HepG2 (cell line): ENCODE results near the gene CEP131. TPM values are rescaled to one million over a fixed set of nuclear protein-coding genes. Genes with fewer than 3 reads are reported as not detected.
A peak's percentile ranks its signal among the peaks of the same experiment; 100 is the strongest.

Experiments used
- ATAC-seq: fragments of 200-7000 bp; cut with Tn5 transposase; 3 replicates; pipeline ENCODE4 v1.9.1; 2020; ENCODE audit warnings: mild to moderate bottlenecking, moderate library complexity
- BruUV-seq: library from RNA; stranded (reverse); fragments of 400-500 nt; replicated peaks from 2 replicates; lab custom pipeline; 2021; lab: Mats Ljungman, UMichigan
- CTCF ChIA-PET: fragments of 300-600 bp; formaldehyde crosslinking; extraction: SDS; loops from one replicate; lab custom pipeline; 2021; ENCODE audit warnings: low total read pairs, inconsistent platforms, low intra/inter-chr PET ratio; lab: Yijun Ruan, JAX
- POLR2A ChIA-PET: fragments of 350-600 bp; sonication (Branson Sonifier 250); formaldehyde crosslinking; loops from one replicate; lab custom pipeline; 2020; ENCODE audit warnings: antibody characterized with exemption, inconsistent platforms; lab: Yijun Ruan, JAX
- DNase-seq: peaks from one replicate; pipeline ENCODE4 v3.0.0-alpha.2; 2015; ENCODE audit warnings: low spot score
- FAIRE-seq: peaks from 3 replicates; lab custom pipeline; 2011; peaks lifted over from hg19 to GRCh38; lab: Jason Lieb, UNC
- H2AFZ ChIP-seq: one replicate; pipeline ENCODE4 v1.6.1; 2011; ENCODE audit warnings: low read length, inconsistent platforms
- H3K27ac ChIP-seq: fragments of 300-600 bp; 3 replicates; pipeline ENCODE4 v1.8.0; 2011; ENCODE audit warnings: mixed run types, mild to moderate bottlenecking, mixed read lengths, low read length, inconsistent platforms; ENCODE audit not compliant: insufficient read depth; ENCODE audit errors: extremely low read length
- H3K27me3 ChIP-seq, 2 experiments: fragments of 200-600 bp in 1 of 2; 2 replicates in 1 of 2; 3 replicates in 1 of 2; pipeline versions ENCODE4 v1.6.0 to v1.8.0; 2011; ENCODE audit warnings: low read length in 2 of 2, mild to moderate bottlenecking in 2 of 2, moderate library complexity in 2 of 2, inconsistent platforms in 1 of 2; ENCODE audit not compliant: insufficient read depth in 2 of 2, control insufficient read depth in 1 of 2
- H3K36me3 ChIP-seq, 2 experiments: fragments of 200-600 bp in 1 of 2; replicated peaks in 1 of 2; 2 replicates in 1 of 2; 3 replicates in 1 of 2; pipeline versions ENCODE4 v1.5.1 to v1.8.0; 2011; ENCODE audit warnings: low read length in 2 of 2, inconsistent platforms in 1 of 2; ENCODE audit not compliant: insufficient read depth in 2 of 2, control insufficient read depth in 1 of 2
- H3K4me1 ChIP-seq: 2 replicates; pipeline ENCODE4 v1.5.1; 2012; ENCODE audit warnings: low read length, inconsistent platforms; ENCODE audit not compliant: insufficient read depth
- H3K4me2 ChIP-seq: 2 replicates; pipeline ENCODE4 v1.6.0; 2011; ENCODE audit warnings: low read depth, low read length, inconsistent platforms
- H3K4me3 ChIP-seq, 3 experiments: fragments of 200-600 bp in 1 of 3; sonication (generic), shearing (Covaris generic) in 1 of 3; replicated peaks in 1 of 3; 2 replicates each; pipeline ENCODE4 v1.5.1; 2011 to 2016; ENCODE audit warnings: low read length in 3 of 3, inconsistent platforms in 2 of 3, low read depth in 2 of 3, mild to moderate bottlenecking in 2 of 3, control low read depth in 1 of 3, mixed read lengths in 1 of 3; ENCODE audit not compliant: insufficient read depth in 1 of 3
- H3K79me2 ChIP-seq: one replicate; pipeline ENCODE4 v1.6.1; 2011; ENCODE audit warnings: low read length, inconsistent platforms; ENCODE audit not compliant: insufficient read depth
- H3K9ac ChIP-seq: 2 replicates; pipeline ENCODE4 v1.6.0; 2011; ENCODE audit warnings: mild to moderate bottlenecking, low read depth, low read length, inconsistent platforms; ENCODE audit not compliant: insufficient read depth
- H3K9me3 ChIP-seq: 2 replicates; pipeline ENCODE4 v1.5.1; 2012; ENCODE audit warnings: mild to moderate bottlenecking, low read length
- H4K20me1 ChIP-seq: 2 replicates; pipeline ENCODE4 v1.6.0; 2011; ENCODE audit warnings: inconsistent platforms, mild to moderate bottlenecking, low read length, moderate library complexity; ENCODE audit not compliant: insufficient read depth
- AGO2 ChIP-seq: fragments of 200-400 bp; formaldehyde crosslinking; optimal IDR thresholded peaks from 2 replicates; pipeline ENCODE3; 2017; ENCODE audit warnings: mild to moderate bottlenecking, low read depth, low read length, moderate library complexity
- CC2D1A ChIP-seq: sonication (generic); formaldehyde crosslinking; IDR thresholded peaks from 2 replicates; pipeline ENCODE4 v1.8.1; 2023; ENCODE audit warnings: mild to moderate bottlenecking, missing genetic modification reagents
- HOXD1 ChIP-seq: sonication (generic); formaldehyde crosslinking; IDR thresholded peaks from 2 replicates; pipeline ENCODE4 v1.5.0; 2020; ENCODE audit warnings: missing genetic modification reagents
- KMT2B ChIP-seq: IDR thresholded peaks from 2 replicates; pipeline ENCODE4 v1.6.1; 2016; ENCODE audit warnings: missing genetic modification reagents, missing compliant biosample characterization
- SRSF9 ChIP-seq: fragments of 200-400 bp; formaldehyde crosslinking; IDR thresholded peaks from 2 replicates; pipeline ENCODE4 v1.6.1; 2018; ENCODE audit warnings: borderline replicate concordance, mild to moderate bottlenecking, low read depth, low read length; ENCODE audit not compliant: insufficient read depth, poor library complexity, severe bottlenecking
- SYNCRIP ChIP-seq: fragments of 200-400 bp; formaldehyde crosslinking; IDR thresholded peaks from 2 replicates; pipeline ENCODE4 v1.6.1; 2018; ENCODE audit warnings: mild to moderate bottlenecking, low read depth, low read length; ENCODE audit not compliant: insufficient read depth
- TGIF2 ChIP-seq: IDR thresholded peaks from 2 replicates; pipeline ENCODE4 v1.6.1; 2016; ENCODE audit warnings: control low read depth, missing compliant biosample characterization
- ZMYM3 ChIP-seq: sonication (generic); formaldehyde crosslinking; IDR thresholded peaks from 2 replicates; pipeline ENCODE4 v1.5.1; 2020; ENCODE audit warnings: mild to moderate bottlenecking, missing genetic modification reagents
- ZNF572 ChIP-seq: sonication (generic); formaldehyde crosslinking; IDR thresholded peaks from 2 replicates; pipeline ENCODE4 v1.5.1; 2020; ENCODE audit warnings: mild to moderate bottlenecking, missing genetic modification reagents
- ZSCAN21 ChIP-seq: sonication (generic); formaldehyde crosslinking; IDR thresholded peaks from 2 replicates; pipeline ENCODE4 v1.8.0; 2022; ENCODE audit warnings: mild to moderate bottlenecking, missing genetic modification reagents, moderate library complexity, borderline replicate concordance
- WGBS: methylation state at CpG from one replicate; pipeline ENCODE4 v1.1.6; 2017; ENCODE audit warnings: low lambda C conversion rate; 5-methylcytosine and 5-hydroxymethylcytosine counted together
- in situ Hi-C: cut with HindIII; loops from 2 replicates; pipeline ENCODE4 v1.10.0; 2017; ENCODE audit warnings: low pct_unique_long_range_greater_than_20kb; ENCODE audit not compliant: extremely low pct_ligation_motif_present
- intact Hi-C: fragments of 100-400 bp; cut with micrococcal nuclease; formaldehyde crosslinking; loops from one replicate; pipeline ENCODE4 v1.10.0; 2022; ENCODE audit not compliant: unreplicated experiment
- polyA plus RNA-seq, 8 experiments: library from polyadenylated mRNA; depleted of rRNA in 3 of 8; stranded (reverse) in 7 of 8; unstranded in 1 of 8; fragments of >200 nt; fragmentation: Illumina TruSeq in 4 of 8; extraction: Trizol in 4 of 8; gene quantifications; 2 replicates each; pipeline versions ENCODE4 v1.2.1 to v1.2.3, GENCODE V29; 2011 to 2016; ENCODE audit warnings: low read depth in 4 of 8, missing spikeins in 1 of 8, mixed read lengths in 1 of 8; ENCODE audit not compliant: insufficient read depth in 1 of 8
- total RNA-seq, 5 experiments: library from RNA; depleted of rRNA; stranded (reverse); fragments of >200 nt; fragmentation: Illumina TruSeq; extraction: Trizol; gene quantifications; 2 replicates each; pipeline ENCODE4 v1.2.3, GENCODE V29; 2016; ENCODE audit warnings: low read depth in 1 of 5
- TF ChIP-seq, protein P1 (sequence below): sonication (generic); formaldehyde crosslinking; IDR thresholded peaks from 2 replicates; pipeline ENCODE4 v1.4.0; 2020; ENCODE audit warnings: missing genetic modification reagents
- TF ChIP-seq, protein P2 (sequence below): sonication (generic); formaldehyde crosslinking; IDR thresholded peaks from 2 replicates; pipeline ENCODE4 v1.4.0; 2020; ENCODE audit warnings: missing genetic modification reagents, low read depth, mild to moderate bottlenecking, borderline replicate concordance
- TF ChIP-seq, protein P3 (sequence below): sonication (generic); formaldehyde crosslinking; IDR thresholded peaks from 2 replicates; pipeline ENCODE4 v1.5.0; 2020; ENCODE audit warnings: missing genetic modification reagents, mild to moderate bottlenecking, borderline replicate concordance
- TF ChIP-seq, protein P4 (sequence below), 2 experiments: sonication (generic) in 1 of 2; formaldehyde crosslinking in 1 of 2; IDR thresholded peaks; 2 replicates each; pipeline versions ENCODE4 v1.5.1 to v1.6.1; 2011 to 2020; ENCODE audit warnings: borderline replicate concordance in 1 of 2, low read depth in 1 of 2, low read length in 1 of 2, mild to moderate bottlenecking in 1 of 2, missing genetic modification reagents in 1 of 2, moderate library complexity in 1 of 2
- TF ChIP-seq, protein P5 (sequence below): sonication (generic); formaldehyde crosslinking; IDR thresholded peaks from 2 replicates; pipeline ENCODE4 v1.4.0; 2020; ENCODE audit warnings: missing genetic modification reagents, borderline replicate concordance

CEP131 gene
- total and polyA plus RNA-seq, 2 of the 13 experiments (the other 11 are each of a cell fraction or from before 2014, with no cell fraction given), result 5.0 to 16.8 TPM

DNA sequence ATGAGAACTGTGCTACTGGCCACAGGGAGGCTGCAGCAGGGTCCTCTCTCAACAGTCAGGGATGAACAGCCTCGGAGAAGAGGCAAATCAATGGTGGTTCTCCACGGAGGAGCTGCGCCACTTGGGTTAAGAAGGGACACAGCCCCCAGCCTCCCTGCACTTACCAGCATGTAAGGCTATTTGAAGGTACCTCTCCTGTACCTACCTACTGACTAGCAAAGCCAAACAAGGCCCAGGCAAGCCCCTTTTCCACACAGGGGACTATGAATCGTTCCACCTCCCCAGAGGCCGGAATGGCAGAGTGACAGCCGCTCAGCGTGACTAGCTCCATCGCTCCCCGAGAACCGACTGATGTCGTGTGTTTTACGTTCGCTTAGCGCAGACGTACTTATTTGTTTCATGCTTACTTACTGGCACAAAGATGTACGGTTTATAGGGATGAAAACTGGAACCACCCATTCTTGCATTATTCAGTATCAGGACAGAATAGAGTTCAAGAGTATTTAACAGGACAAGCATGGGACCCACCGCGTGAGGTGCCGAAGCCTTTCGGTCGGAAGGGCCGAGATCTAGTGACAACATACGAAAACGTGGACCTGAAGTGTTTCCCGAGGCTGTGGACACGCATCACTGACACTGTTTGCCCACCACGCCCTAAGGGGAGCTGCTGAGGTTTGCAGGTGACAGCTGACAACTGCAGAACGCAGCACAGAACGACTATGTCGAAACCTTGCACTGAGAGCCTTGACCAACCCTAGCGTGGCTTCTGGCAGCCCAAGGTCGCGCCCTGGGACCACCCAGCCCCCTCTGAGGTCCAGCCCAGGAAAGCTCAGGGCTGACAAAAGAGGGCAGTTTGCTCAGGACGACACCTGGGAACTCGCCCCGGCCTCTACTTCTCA is 15.1 kb upstream of the CEP131 start:
- H2AFZ ChIP-seq, result no peak overlapping the region
- no peak for ATAC-seq
- TF ChIP-seq ZSCAN21 (CRISPR knock-in tag) (no peak), ZMYM3 (CRISPR knock-in tag) (no peak), SRSF9 (no peak), TGIF2 (0 out of 2 replicates have a peak, but pooled peaks have one; percentile 57), HOXD1 (CRISPR knock-in tag) (no peak), SYNCRIP (no peak), ZNF572 (no peak), AGO2 (no peak), KMT2B (CRISPR knock-in tag) (no peak), CC2D1A (CRISPR knock-in tag) (no peak)
- TF ChIP-seq, protein P1, sequence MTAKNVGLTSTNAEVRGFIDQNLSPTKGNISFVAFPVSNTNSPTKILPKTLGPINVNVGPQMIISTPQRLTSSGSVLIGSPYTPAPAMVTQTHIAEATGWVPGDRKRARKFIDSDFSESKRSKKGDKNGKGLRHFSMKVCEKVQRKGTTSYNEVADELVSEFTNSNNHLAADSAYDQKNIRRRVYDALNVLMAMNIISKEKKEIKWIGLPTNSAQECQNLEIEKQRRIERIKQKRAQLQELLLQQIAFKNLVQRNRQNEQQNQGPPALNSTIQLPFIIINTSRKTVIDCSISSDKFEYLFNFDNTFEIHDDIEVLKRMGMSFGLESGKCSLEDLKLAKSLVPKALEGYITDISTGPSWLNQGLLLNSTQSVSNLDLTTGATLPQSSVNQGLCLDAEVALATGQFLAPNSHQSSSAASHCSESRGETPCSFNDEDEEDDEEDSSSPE (CRISPR knock-in tag), result no peak
- TF ChIP-seq, protein P2, sequence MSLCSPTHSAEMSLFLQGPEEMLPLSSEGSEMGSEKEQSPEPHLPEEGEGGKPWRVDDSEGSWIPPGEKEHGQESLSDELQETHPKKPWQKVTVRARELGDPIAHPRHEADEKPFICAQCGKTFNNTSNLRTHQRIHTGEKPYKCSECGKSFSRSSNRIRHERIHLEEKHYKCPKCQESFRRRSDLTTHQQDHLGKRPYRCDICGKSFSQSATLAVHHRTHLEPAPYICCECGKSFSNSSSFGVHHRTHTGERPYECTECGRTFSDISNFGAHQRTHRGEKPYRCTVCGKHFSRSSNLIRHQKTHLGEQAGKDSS, result no peak
- TF ChIP-seq, protein P3, sequence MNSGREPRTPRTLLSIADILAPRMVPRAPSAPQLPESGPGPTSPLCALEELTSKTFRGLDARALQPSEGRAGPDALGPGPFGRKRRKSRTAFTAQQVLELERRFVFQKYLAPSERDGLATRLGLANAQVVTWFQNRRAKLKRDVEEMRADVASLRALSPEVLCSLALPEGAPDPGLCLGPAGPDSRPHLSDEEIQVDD (CRISPR knock-in tag), result no peak
- TF ChIP-seq, protein P4, sequence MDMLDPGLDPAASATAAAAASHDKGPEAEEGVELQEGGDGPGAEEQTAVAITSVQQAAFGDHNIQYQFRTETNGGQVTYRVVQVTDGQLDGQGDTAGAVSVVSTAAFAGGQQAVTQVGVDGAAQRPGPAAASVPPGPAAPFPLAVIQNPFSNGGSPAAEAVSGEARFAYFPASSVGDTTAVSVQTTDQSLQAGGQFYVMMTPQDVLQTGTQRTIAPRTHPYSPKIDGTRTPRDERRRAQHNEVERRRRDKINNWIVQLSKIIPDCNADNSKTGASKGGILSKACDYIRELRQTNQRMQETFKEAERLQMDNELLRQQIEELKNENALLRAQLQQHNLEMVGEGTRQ (IDR thresholded peaks at IDR 0.05; ENCODE audit: low read depth, low read length), result no peak
- TF ChIP-seq, protein P4 (CRISPR knock-in tag; IDR thresholded peaks at IDR 0.05; ENCODE audit: borderline replicate concordance), result no peak
- TF ChIP-seq, protein P5, sequence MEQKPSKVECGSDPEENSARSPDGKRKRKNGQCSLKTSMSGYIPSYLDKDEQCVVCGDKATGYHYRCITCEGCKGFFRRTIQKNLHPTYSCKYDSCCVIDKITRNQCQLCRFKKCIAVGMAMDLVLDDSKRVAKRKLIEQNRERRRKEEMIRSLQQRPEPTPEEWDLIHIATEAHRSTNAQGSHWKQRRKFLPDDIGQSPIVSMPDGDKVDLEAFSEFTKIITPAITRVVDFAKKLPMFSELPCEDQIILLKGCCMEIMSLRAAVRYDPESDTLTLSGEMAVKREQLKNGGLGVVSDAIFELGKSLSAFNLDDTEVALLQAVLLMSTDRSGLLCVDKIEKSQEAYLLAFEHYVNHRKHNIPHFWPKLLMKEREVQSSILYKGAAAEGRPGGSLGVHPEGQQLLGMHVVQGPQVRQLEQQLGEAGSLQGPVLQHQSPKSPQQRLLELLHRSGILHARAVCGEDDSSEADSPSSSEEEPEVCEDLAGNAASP (CRISPR knock-in tag), result no peak

More for the DNA sequence above, 15.1 kb upstream of the CEP131 start:
- TSS peak; percentile 60 for BruUV-seq
- H3K4me1 ChIP-seq, result peaks cover 27% of the 10 kb centered on the region
- H3K36me3 ChIP-seq, result peaks cover 9 to 10% of the 10 kb centered on the region in 2 experiments; a peak in 3 of 5 replicates
- H3K79me2 ChIP-seq, result peaks cover 40% of the 10 kb centered on the region
- peak overlapping the region; percentile 80 to 95 (median 90) for H3K4me3 ChIP-seq
- intact Hi-C loops (no loop called here), in situ Hi-C loops (no loop called here)
- H4K20me1 ChIP-seq, result peaks cover 8% of the 10 kb centered on the region; the same call in 1 of the 2 replicates
- peak overlapping the region; percentile 91 for H3K4me2 ChIP-seq
- WGBS, result 49% methylated on average over 26 of the region's 36 CpGs
- FAIRE-seq (peak; percentile 63), DNase-seq (no peak)
- ChIA-PET CTCF (no interaction called here), POLR2A (interaction anchor here (0.8 to 3.8 kb wide), 8 partner anchors 8 to 428 kb away, joined by 3 to 61 read pairs (median 6); partner anchors contain the start of gene CEP131)
- peak overlapping the region; percentile 98 for H3K9ac ChIP-seq
- no peaks in the 10 kb centered on the region; a peak in 1 of 5 replicates for H3K27me3 ChIP-seq
- H3K9me3 ChIP-seq, result no peaks in the 10 kb centered on the region
- H3K27ac ChIP-seq, result peak overlapping the region; percentile 48
